HepG2 (cell line): ENCODE measurements around the gene KIF24. TPM values are rescaled to one million over a fixed set of nuclear protein-coding genes. Genes with fewer than 3 reads are reported as not detected.

Experiments used
- FOXM1 ChIP-seq: sonication (generic); formaldehyde crosslinking; IDR thresholded peaks from 2 replicates; pipeline ENCODE4 v1.5.0; 2020; ENCODE audit warnings: missing genetic modification reagents
- GATAD1 ChIP-seq: IDR thresholded peaks from 2 replicates; pipeline ENCODE4 v1.6.1; 2016; ENCODE audit warnings: missing genetic modification reagents, missing compliant biosample characterization
- GFI1 ChIP-seq: sonication (generic); formaldehyde crosslinking; IDR thresholded peaks from 2 replicates; pipeline ENCODE4 v1.5.0; 2020; ENCODE audit warnings: missing genetic modification reagents, mild to moderate bottlenecking, borderline replicate concordance
- JARID2 ChIP-seq: sonication (generic); formaldehyde crosslinking; IDR thresholded peaks from 2 replicates; pipeline ENCODE4 v1.8.1; 2023; ENCODE audit warnings: missing genetic modification reagents, inconsistent platforms; ENCODE audit not compliant: insufficient replicate concordance
- MEF2D ChIP-seq: sonication (generic); formaldehyde crosslinking; IDR thresholded peaks from 2 replicates; pipeline ENCODE4 v1.5.1; 2020; ENCODE audit warnings: mild to moderate bottlenecking, missing genetic modification reagents
- MEIS1 ChIP-seq: sonication (generic); formaldehyde crosslinking; IDR thresholded peaks from 2 replicates; pipeline ENCODE4 v1.9.0; 2021; ENCODE audit warnings: mild to moderate bottlenecking, missing genetic modification reagents, moderate library complexity, borderline replicate concordance
- PHF5A ChIP-seq: IDR thresholded peaks from one replicate; pipeline ENCODE4 v1.6.1; 2018; ENCODE audit warnings: low read depth, missing genetic modification reagents; ENCODE audit not compliant: unreplicated experiment
- RELA ChIP-seq: sonication (generic); formaldehyde crosslinking; IDR thresholded peaks from 2 replicates; pipeline ENCODE4 v1.4.0; 2020; ENCODE audit warnings: missing genetic modification reagents
- SKI ChIP-seq: fragments of 450-650 bp; IDR thresholded peaks from one replicate; pipeline ENCODE4 v1.6.1; 2018; ENCODE audit warnings: mild to moderate bottlenecking; ENCODE audit not compliant: partially characterized antibody
- ZNF136 ChIP-seq: sonication (generic); formaldehyde crosslinking; IDR thresholded peaks from 2 replicates; pipeline ENCODE4 v1.8.1; 2022; ENCODE audit warnings: low read depth, mild to moderate bottlenecking, moderate library complexity, missing genetic modification reagents
- polyA plus RNA-seq, 8 experiments: library from polyadenylated mRNA; depleted of rRNA in 3 of 8; stranded (reverse) in 7 of 8; unstranded in 1 of 8; fragments of >200 nt; fragmentation: Illumina TruSeq in 4 of 8; extraction: Trizol in 4 of 8; gene quantifications; 2 replicates each; pipeline versions ENCODE4 v1.2.1 to v1.2.3, GENCODE V29; 2011 to 2016; ENCODE audit warnings: low read depth in 4 of 8, missing spikeins in 1 of 8, mixed read lengths in 1 of 8; ENCODE audit not compliant: insufficient read depth in 1 of 8
- total RNA-seq, 5 experiments: library from RNA; depleted of rRNA; stranded (reverse); fragments of >200 nt; fragmentation: Illumina TruSeq; extraction: Trizol; gene quantifications; 2 replicates each; pipeline ENCODE4 v1.2.3, GENCODE V29; 2016; ENCODE audit warnings: low read depth in 1 of 5
- TF ChIP-seq, protein P1 (sequence below): IDR thresholded peaks from 2 replicates; pipeline ENCODE4 v1.6.1; 2016; ENCODE audit warnings: missing compliant biosample characterization, missing genetic modification reagents, borderline replicate concordance
- TF ChIP-seq, protein P2 (sequence below): sonication (generic); formaldehyde crosslinking; IDR thresholded peaks from 2 replicates; pipeline ENCODE4 v1.9.0; 2021; ENCODE audit warnings: missing genetic modification reagents, mild to moderate bottlenecking, borderline replicate concordance
- TF ChIP-seq, protein P3 (sequence below): sonication (generic); formaldehyde crosslinking; IDR thresholded peaks from 2 replicates; pipeline ENCODE4 v1.4.0; 2020; ENCODE audit warnings: missing genetic modification reagents, mild to moderate bottlenecking, borderline replicate concordance
- TF ChIP-seq, protein P4 (sequence below): sonication (generic); formaldehyde crosslinking; IDR thresholded peaks from 2 replicates; pipeline ENCODE4 v1.5.0; 2020; ENCODE audit warnings: missing genetic modification reagents
- TF ChIP-seq, protein P5 (sequence below): sonication (generic); formaldehyde crosslinking; IDR thresholded peaks from 2 replicates; pipeline ENCODE4 v1.4.0; 2020; ENCODE audit warnings: missing genetic modification reagents
- TF ChIP-seq, protein P6 (sequence below): IDR thresholded peaks from 2 replicates; pipeline ENCODE4 v1.6.1; 2016; ENCODE audit warnings: mild to moderate bottlenecking, missing biosample characterization, missing genetic modification reagents

KIF24 gene
- total and polyA plus RNA-seq, 2 of the 13 experiments (the other 11 are each of a cell fraction or from before 2014, with no cell fraction given): 1.1 to 3.0 TPM

DNA sequence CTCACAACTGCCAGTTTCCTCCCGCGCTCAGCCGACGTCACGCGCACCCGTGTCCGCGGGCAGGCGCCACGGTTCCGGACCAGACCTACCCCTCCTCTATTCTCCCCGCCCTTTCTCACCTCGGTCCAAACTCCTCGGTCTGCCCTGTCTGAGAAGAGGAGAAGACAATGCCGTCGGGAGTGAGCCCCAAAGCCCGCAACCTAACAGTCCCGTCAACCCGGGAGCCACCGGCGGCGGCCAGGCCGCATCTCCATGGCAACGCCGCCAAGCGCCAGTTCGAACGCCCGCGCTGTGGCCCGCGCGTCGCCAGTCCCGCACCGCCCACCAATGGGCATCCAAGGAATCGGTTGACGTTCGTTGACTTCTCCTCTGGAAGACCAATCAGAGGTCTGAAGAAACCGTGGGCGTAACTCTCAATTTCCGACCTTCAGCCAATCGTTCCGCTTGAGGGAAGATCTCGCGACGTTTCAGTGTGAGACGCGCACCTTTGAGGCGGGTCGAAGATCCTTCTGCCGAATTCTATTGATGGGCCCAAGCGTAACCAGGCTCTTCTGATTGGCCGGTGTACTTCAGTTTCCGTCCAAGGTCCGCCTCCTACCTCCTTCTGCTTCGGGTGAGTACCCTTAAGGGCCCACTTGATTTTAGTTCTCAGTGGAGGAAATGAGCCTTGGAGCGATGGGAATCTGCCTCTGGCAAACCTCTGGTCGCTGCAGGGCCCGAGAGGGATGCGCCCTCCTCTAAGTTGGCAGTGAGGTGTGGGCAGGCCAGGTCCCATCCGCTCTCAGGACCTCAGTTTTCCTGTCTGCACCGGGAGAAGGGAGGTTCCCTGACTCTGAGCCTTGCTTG, at the start of gene KIF24, which contains the start of gene NUDT2 (continued):
- TF ChIP-seq, protein P1, sequence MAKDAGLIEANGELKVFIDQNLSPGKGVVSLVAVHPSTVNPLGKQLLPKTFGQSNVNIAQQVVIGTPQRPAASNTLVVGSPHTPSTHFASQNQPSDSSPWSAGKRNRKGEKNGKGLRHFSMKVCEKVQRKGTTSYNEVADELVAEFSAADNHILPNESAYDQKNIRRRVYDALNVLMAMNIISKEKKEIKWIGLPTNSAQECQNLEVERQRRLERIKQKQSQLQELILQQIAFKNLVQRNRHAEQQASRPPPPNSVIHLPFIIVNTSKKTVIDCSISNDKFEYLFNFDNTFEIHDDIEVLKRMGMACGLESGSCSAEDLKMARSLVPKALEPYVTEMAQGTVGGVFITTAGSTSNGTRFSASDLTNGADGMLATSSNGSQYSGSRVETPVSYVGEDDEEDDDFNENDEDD (CRISPR knock-in tag): peak; percentile 99
- TF ChIP-seq, protein P2, sequence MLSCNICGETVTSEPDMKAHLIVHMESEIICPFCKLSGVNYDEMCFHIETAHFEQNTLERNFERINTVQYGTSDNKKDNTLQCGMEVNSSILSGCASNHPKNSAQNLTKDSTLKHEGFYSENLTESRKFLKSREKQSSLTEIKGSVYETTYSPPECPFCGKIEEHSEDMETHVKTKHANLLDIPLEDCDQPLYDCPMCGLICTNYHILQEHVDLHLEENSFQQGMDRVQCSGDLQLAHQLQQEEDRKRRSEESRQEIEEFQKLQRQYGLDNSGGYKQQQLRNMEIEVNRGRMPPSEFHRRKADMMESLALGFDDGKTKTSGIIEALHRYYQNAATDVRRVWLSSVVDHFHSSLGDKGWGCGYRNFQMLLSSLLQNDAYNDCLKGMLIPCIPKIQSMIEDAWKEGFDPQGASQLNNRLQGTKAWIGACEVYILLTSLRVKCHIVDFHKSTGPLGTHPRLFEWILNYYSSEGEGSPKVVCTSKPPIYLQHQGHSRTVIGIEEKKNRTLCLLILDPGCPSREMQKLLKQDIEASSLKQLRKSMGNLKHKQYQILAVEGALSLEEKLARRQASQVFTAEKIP (CRISPR knock-in tag): no peak
- TF ChIP-seq, protein P3, sequence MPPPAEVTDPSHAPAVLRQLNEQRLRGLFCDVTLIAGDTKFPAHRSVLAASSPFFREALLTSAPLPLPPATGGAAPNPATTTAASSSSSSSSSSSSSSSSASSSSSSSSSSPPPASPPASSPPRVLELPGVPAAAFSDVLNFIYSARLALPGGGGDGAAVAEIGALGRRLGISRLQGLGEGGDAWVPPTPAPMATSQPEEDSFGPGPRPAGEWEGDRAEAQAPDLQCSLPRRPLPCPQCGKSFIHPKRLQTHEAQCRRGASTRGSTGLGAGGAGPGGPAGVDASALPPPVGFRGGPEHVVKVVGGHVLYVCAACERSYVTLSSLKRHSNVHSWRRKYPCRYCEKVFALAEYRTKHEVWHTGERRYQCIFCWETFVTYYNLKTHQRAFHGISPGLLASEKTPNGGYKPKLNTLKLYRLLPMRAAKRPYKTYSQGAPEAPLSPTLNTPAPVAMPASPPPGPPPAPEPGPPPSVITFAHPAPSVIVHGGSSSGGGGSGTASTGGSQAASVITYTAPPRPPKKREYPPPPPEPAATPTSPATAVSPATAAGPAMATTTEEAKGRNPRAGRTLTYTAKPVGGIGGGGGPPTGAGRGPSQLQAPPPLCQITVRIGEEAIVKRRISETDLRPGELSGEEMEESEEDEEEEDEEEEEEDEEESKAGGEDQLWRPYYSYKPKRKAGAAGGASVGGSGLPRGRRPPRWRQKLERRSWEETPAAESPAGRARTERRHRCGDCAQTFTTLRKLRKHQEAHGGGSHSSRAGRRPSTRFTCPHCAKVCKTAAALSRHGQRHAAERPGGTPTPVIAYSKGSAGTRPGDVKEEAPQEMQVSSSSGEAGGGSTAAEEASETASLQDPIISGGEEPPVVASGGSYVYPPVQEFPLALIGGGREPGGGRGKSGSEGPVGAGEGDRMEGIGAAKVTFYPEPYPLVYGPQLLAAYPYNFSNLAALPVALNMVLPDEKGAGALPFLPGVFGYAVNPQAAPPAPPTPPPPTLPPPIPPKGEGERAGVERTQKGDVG (CRISPR knock-in tag): no peak
- TF ChIP-seq, protein P4, sequence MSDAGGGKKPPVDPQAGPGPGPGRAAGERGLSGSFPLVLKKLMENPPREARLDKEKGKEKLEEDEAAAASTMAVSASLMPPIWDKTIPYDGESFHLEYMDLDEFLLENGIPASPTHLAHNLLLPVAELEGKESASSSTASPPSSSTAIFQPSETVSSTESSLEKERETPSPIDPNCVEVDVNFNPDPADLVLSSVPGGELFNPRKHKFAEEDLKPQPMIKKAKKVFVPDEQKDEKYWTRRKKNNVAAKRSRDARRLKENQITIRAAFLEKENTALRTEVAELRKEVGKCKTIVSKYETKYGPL (CRISPR knock-in tag): no peak
- TF ChIP-seq MEIS1 (CRISPR knock-in tag) (peak; percentile 51; the same call in 1 of the 2 replicates), FOXM1 (CRISPR knock-in tag) (0 out of 2 replicates have a peak, but pooled peaks have one; percentile 53), GATAD1 (CRISPR knock-in tag) (peak; percentile 84), ZNF136 (CRISPR knock-in tag) (no peak), SKI (peak; percentile 7), RELA (CRISPR knock-in tag) (no peak), MEF2D (CRISPR knock-in tag) (no peak; the same call in 1 of the 2 replicates), GFI1 (CRISPR knock-in tag) (peak; percentile 32; the same call in 1 of the 2 replicates), PHF5A (no peak), JARID2 (no peak)
- TF ChIP-seq, protein P5, sequence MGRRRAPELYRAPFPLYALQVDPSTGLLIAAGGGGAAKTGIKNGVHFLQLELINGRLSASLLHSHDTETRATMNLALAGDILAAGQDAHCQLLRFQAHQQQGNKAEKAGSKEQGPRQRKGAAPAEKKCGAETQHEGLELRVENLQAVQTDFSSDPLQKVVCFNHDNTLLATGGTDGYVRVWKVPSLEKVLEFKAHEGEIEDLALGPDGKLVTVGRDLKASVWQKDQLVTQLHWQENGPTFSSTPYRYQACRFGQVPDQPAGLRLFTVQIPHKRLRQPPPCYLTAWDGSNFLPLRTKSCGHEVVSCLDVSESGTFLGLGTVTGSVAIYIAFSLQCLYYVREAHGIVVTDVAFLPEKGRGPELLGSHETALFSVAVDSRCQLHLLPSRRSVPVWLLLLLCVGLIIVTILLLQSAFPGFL (CRISPR knock-in tag): no peak
- TF ChIP-seq, protein P6, sequence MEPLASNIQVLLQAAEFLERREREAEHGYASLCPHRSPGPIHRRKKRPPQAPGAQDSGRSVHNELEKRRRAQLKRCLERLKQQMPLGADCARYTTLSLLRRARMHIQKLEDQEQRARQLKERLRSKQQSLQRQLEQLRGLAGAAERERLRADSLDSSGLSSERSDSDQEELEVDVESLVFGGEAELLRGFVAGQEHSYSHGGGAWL (CRISPR knock-in tag): 0 out of 2 replicates have a peak, but pooled peaks have one; percentile 38
